PC-3 (cell line): ENCODE results near the gene NACC2. TPM values are rescaled to one million over a fixed set of nuclear protein-coding genes. Genes with fewer than 3 reads are reported as not detected.

Experiments used
- ATAC-seq: fragments of 200-7000 bp; cut with Tn5 transposase; 2 replicates; pipeline ENCODE4 v1.9.1; 2020; ENCODE audit warnings: mild to moderate bottlenecking, moderate library complexity
- BruUV-seq: library from RNA; stranded (reverse); fragments of 400-500 nt; replicated peaks from 2 replicates; lab custom pipeline; 2021; lab: Mats Ljungman, UMichigan
- CTCF ChIA-PET: fragments of 300-600 bp; sonication (Branson Sonifier 250); formaldehyde crosslinking; loops from one replicate; lab custom pipeline; 2022; ENCODE audit warnings: antibody characterized with exemption; lab: Charles Lee
- POLR2A ChIA-PET: fragments of 300-600 bp; sonication (Branson Sonifier 250); formaldehyde crosslinking; loops from one replicate; lab custom pipeline; 2022; ENCODE audit warnings: antibody characterized with exemption; ENCODE audit not compliant: unreplicated experiment; lab: Charles Lee
- DNase-seq: peaks from one replicate; pipeline ENCODE4 v3.0.0-alpha.2; 2015
- H2AFZ ChIP-seq: fragments of 300-600 bp; sonication (generic); 2 replicates; pipeline ENCODE4 v1.6.0; 2016; ENCODE audit warnings: antibody characterized with exemption, low read length
- H3F3A ChIP-seq: fragments of 300-600 bp; sonication (generic); one replicate; pipeline ENCODE4 v1.6.0; 2017; ENCODE audit warnings: antibody characterized with exemption, low read length, control low read depth, mild to moderate bottlenecking; ENCODE audit not compliant: unreplicated experiment
- H3K27ac ChIP-seq: fragments of 300-600 bp; sonication (generic); 2 replicates; pipeline ENCODE4 v1.5.1; 2016; ENCODE audit warnings: mild to moderate bottlenecking, low read length
- H3K27me3 ChIP-seq: fragments of 300-600 bp; sonication (generic); 2 replicates; pipeline ENCODE4 v1.6.1; 2016; ENCODE audit warnings: low read length, mixed read lengths
- H3K36me3 ChIP-seq: fragments of 300-600 bp; sonication (generic); 2 replicates; pipeline ENCODE4 v1.6.1; 2016; ENCODE audit warnings: low read depth, mixed run types, low read length, mixed read lengths
- H3K4me1 ChIP-seq: fragments of 300-600 bp; sonication (generic); 2 replicates; pipeline ENCODE4 v1.5.1; 2016; ENCODE audit warnings: low read length; ENCODE audit not compliant: insufficient read depth
- H3K4me2 ChIP-seq: fragments of 300-600 bp; sonication (generic); 2 replicates; pipeline ENCODE4 v1.6.0; 2016; ENCODE audit warnings: low read length
- H3K4me3 ChIP-seq: fragments of 300-600 bp; sonication (generic); 2 replicates; pipeline ENCODE4 v1.5.1; 2016; ENCODE audit warnings: mild to moderate bottlenecking, low read length, mixed read lengths
- H3K79me2 ChIP-seq: fragments of 300-600 bp; sonication (generic); 2 replicates; pipeline ENCODE4 v1.6.1; 2017; ENCODE audit warnings: low read length, mixed read lengths
- H3K9ac ChIP-seq: fragments of 300-600 bp; sonication (generic); 2 replicates; pipeline ENCODE4 v1.6.0; 2016; ENCODE audit warnings: mild to moderate bottlenecking, low read length
- H3K9me2 ChIP-seq: fragments of 300-600 bp; sonication (generic); replicated peaks from 2 replicates; pipeline ENCODE4 v1.6.1; 2016; ENCODE audit warnings: mixed run types, low read length, mixed read lengths
- H3K9me3 ChIP-seq: fragments of 300-600 bp; sonication (generic); 2 replicates; pipeline ENCODE4 v1.6.1; 2016; ENCODE audit warnings: low read length, mixed read lengths
- H4K20me1 ChIP-seq: fragments of 300-600 bp; sonication (generic); 2 replicates; pipeline ENCODE4 v1.6.1; 2016; ENCODE audit warnings: low read length, mixed read lengths
- EZH2 ChIP-seq: fragments of 300-600 bp; sonication (generic); IDR thresholded peaks from one replicate; pipeline ENCODE4 v1.6.1; 2017; ENCODE audit warnings: antibody characterized with exemption, mild to moderate bottlenecking, low read length; ENCODE audit not compliant: unreplicated experiment
- EZH2phosphoT487 ChIP-seq: fragments of 300-600 bp; sonication (generic); IDR thresholded peaks from 2 replicates; pipeline ENCODE4 v1.6.1; 2018; ENCODE audit warnings: mild to moderate bottlenecking, antibody characterized with exemption, low read length, borderline replicate concordance
- intact Hi-C: fragments of 100-400 bp; cut with micrococcal nuclease; formaldehyde crosslinking; loops from 2 replicates; pipeline ENCODE4 v1.9.0; 2023
- total RNA-seq: library from RNA; depleted of rRNA; stranded (reverse); fragments of >200 nt; gene quantifications from 2 replicates; pipeline ENCODE4 v1.2.3, GENCODE V29; 2014
- TF ChIP-seq, protein P1 (sequence below): fragments of 300-600 bp; sonication (generic); conservative IDR thresholded peaks from 2 replicates; pipeline ENCODE4 v1.5.1; 2017; ENCODE audit warnings: antibody characterized with exemption, low read depth, mild to moderate bottlenecking, low read length

The NACC2 gene
- total RNA-seq, 1 experiment from 2014 or later, result 12.3 TPM

DNA sequence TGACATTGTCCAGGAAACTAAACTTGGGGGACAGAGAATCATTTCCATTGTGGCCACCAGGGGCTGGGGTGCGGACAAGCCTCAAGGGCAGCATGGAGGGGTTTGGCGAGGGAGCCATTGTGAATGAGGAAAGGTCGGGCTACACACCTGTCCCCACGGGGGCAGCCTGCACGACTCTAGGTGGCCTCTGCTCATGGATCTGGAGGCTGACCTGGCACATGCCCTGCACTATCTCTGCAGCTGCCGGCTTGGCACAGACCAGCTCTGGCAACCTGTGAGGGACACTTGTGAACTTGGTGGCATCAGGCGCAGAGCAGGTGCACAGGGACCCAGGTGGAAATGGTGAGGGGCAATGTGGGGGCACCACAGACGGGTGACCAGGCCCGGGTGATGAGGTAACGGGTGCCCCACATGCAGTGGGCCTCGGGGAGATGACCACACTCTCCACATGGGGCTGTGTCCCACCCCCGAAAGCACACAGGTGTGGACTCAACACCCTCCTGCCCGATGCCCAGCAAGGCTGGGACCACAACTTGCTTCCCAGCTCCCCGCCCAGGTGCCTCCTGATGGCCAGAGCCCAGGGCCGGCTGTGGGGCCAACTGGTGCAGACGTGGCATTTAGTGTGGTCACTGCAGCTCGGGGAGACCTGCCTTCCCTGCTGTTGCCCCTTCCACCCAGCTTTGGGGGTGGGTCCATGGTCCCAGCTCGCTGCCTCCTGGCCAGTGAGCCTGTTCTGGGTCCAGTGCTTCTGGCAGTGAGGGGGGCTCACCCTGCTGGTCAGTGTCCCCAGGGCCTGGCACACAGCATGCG is 73.0 kb downstream of the NACC2 start:
- intact Hi-C loops, result no loop called here
- Histone ChIP-seq H3K4me3 (no peak overlapping the region), H2AFZ (no peak overlapping the region), H4K20me1 (no peaks in the 10 kb centered on the region), H3K27me3 (no peaks in the 10 kb centered on the region), H3K9me3 (no peaks in the 10 kb centered on the region), H3K4me1 (no peaks in the 10 kb centered on the region), H3K4me2 (no peak overlapping the region), H3K27ac (no peak overlapping the region), H3K36me3 (no peaks in the 10 kb centered on the region), H3K79me2 (no peaks in the 10 kb centered on the region), H3K9me2 (no peaks in the 10 kb centered on the region), H3K9ac (no peak overlapping the region), H3F3A (no peaks in the 10 kb centered on the region)
- no peak for DNase-seq
- no peak for ATAC-seq
- ChIA-PET POLR2A (no interaction called here), CTCF (no interaction called here)
- TF ChIP-seq, protein P1, sequence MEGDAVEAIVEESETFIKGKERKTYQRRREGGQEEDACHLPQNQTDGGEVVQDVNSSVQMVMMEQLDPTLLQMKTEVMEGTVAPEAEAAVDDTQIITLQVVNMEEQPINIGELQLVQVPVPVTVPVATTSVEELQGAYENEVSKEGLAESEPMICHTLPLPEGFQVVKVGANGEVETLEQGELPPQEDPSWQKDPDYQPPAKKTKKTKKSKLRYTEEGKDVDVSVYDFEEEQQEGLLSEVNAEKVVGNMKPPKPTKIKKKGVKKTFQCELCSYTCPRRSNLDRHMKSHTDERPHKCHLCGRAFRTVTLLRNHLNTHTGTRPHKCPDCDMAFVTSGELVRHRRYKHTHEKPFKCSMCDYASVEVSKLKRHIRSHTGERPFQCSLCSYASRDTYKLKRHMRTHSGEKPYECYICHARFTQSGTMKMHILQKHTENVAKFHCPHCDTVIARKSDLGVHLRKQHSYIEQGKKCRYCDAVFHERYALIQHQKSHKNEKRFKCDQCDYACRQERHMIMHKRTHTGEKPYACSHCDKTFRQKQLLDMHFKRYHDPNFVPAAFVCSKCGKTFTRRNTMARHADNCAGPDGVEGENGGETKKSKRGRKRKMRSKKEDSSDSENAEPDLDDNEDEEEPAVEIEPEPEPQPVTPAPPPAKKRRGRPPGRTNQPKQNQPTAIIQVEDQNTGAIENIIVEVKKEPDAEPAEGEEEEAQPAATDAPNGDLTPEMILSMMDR, result 0 out of 2 replicates have a peak, but pooled peaks have one; percentile 11
- no peak for TF ChIP-seq EZH2phosphoT487
- no TSS peak for BruUV-seq

DNA sequence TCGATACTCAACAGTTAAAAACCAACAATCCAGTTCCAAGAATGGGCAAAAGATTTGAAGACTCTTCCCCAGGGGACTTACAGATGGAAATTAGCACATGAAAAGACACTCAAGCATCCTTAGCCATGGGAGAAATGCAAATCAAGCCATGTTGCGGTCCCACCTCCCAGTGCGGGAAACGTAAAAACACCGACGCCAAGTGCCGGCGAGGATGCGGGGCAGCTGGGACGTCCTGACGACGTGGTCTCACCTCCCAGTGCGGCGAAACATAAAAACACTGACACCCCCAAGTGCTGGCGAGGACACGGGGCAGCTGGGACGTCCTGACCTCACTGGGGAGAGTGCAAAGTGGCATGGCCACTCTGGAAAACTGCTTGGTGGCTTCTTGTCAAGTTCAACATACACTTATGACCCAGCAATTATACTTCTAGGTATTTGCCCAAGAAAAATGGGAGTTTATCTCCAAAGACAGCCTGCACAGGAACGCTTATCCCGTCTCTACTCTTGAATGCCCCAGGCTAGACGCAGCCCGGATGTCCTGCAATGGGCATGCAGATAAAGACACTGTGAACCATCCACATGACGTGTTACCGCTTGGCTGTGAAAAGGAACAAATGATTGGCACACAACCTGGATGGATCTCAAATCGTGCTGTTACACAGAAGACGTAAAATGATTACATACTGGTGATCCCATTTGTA is 73.8 kb downstream of the NACC2 start:
- Histone ChIP-seq H3K9me3 (no peaks in the 10 kb centered on the region), H3K79me2 (no peaks in the 10 kb centered on the region), H3F3A (no peaks in the 10 kb centered on the region), H3K27ac (no peak overlapping the region), H3K4me2 (no peak overlapping the region), H3K4me3 (no peak overlapping the region), H3K9ac (no peak overlapping the region), H2AFZ (no peak overlapping the region), H3K27me3 (no peaks in the 10 kb centered on the region), H3K36me3 (no peaks in the 10 kb centered on the region), H4K20me1 (no peaks in the 10 kb centered on the region), H3K9me2 (no peaks in the 10 kb centered on the region), H3K4me1 (no peaks in the 10 kb centered on the region)
- intact Hi-C loops, result no loop called here
- POLR2A ChIA-PET, result no interaction called here
- CTCF ChIA-PET, result no interaction called here
- ATAC-seq, result no peak
- TF ChIP-seq EZH2 (no peak), EZH2phosphoT487 (no peak)
- TF ChIP-seq, protein P1, result no peak
- BruUV-seq, result no TSS peak
- DNase-seq, result no peak

DNA sequence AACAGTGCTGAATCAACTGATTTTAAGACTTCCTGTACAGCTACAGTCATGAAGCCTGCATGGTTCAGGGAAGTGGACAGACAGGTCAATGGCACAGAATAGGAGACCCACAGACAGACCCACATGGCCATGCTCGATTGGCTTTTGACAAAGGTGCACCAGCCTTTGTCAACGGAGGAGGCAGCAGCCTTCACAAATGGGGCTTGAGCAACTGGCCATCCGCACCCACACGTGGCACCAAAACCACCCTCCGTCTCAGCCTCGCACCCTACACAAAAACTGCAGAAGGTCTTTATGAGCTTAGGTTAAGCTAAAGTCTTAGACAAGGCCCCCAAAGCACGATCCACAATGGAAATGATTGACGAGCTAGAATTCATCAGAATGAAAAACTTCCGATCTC is 74.4 kb downstream of the NACC2 start:
- intact Hi-C loops, result no loop called here
- Histone ChIP-seq H3K27me3 (no peaks in the 10 kb centered on the region), H4K20me1 (no peaks in the 10 kb centered on the region), H3K4me3 (no peak overlapping the region), H3K27ac (no peak overlapping the region), H3F3A (no peaks in the 10 kb centered on the region), H3K4me1 (no peaks in the 10 kb centered on the region), H3K79me2 (no peaks in the 10 kb centered on the region), H3K9me2 (no peaks in the 10 kb centered on the region), H2AFZ (no peak overlapping the region), H3K4me2 (no peak overlapping the region), H3K36me3 (no peaks in the 10 kb centered on the region), H3K9me3 (no peaks in the 10 kb centered on the region), H3K9ac (no peak overlapping the region)
- TF ChIP-seq EZH2phosphoT487 (no peak), EZH2 (no peak)
- TF ChIP-seq, protein P1, result no peak
- ATAC-seq (no peak), DNase-seq (no peak)
- POLR2A ChIA-PET, result no interaction called here
- BruUV-seq, result no TSS peak
- CTCF ChIA-PET, result no interaction called here
